Keratinocyte (primary cell): ENCODE results near the gene C1orf52.

ENCODE experiments used
- CTCF ChIP-seq, 3 experiments: IDR thresholded peaks in 1 of 3; conservative IDR thresholded peaks in 1 of 3; optimal IDR thresholded peaks in 1 of 3; 2 replicates in 2 of 3; 3 replicates in 1 of 3; pipeline versions ENCODE3 to v1.5.1; 2011; ENCODE audit warnings: low read length in 3 of 3, mild to moderate bottlenecking in 3 of 3, moderate library complexity in 2 of 3, control low read depth in 1 of 3, inconsistent platforms in 1 of 3; ENCODE audit not compliant: insufficient read depth in 2 of 3; ENCODE audit errors: extremely low read depth in 1 of 3
- EZH2 ChIP-seq: IDR thresholded peaks from one replicate; pipeline ENCODE4 v1.6.1; 2012; ENCODE audit warnings: inconsistent platforms, mild to moderate bottlenecking, low read length, moderate library complexity

GRCh38 chr1:85245891-85246290 lies 13.6 kb downstream of the C1orf52 start:
- no peak for TF ChIP-seq CTCF (optimal IDR thresholded peaks at IDR 0.05 in 1 of 3, IDR thresholded peaks at IDR 0.05 in 1 of 3, conservative IDR thresholded peaks at IDR 0.05 in 1 of 3; ENCODE audit: extremely low read depth in 1 of 3, insufficient read depth in 2 of 3, low read length in 3 of 3)
- no peak for TF ChIP-seq EZH2
